ENCODE results near the gene ZNF385D. TPM values are rescaled to one million over a fixed set of nuclear protein-coding genes. Genes with fewer than 3 reads are reported as not detected.
A peak's percentile ranks its signal among the peaks of the same experiment; 100 is the strongest.

Gene ZNF385D
- total RNA-seq, 1 experiment from 2014 or later: not detected

GRCh38 chr3:21705769-21706168, 45.2 kb downstream of the ZNF385D start:
- intact Hi-C loops (cut with micrococcal nuclease; ENCODE audit: unreplicated experiment): no loop called here
- Mint-ChIP-seq H3K9me3 (ENCODE audit: low read depth, unreplicated experiment) (peaks cover 5% of the 10 kb centered on the region), H3K4me1 (ENCODE audit: low read depth, unreplicated experiment) (peaks cover 20% of the 10 kb centered on the region), H3K27me3 (ENCODE audit: unreplicated experiment) (no peaks in the 10 kb centered on the region), H3K27ac (ENCODE audit: unreplicated experiment) (peak overlapping the region; percentile 30), H3K36me3 (ENCODE audit: insufficient read depth, unreplicated experiment) (no peaks in the 10 kb centered on the region), H3K4me3 (ENCODE audit: low read depth, unreplicated experiment) (no peak overlapping the region)
- no TSS peak for BruUV-seq (replicated peaks)
- DNase-seq: peak; percentile 73
- TF ChIP-seq CTCF (IDR thresholded peaks at IDR 0.05; ENCODE audit: unreplicated experiment): no peak
- CTCF ChIA-PET: interaction anchor here (0.8 to 1.8 kb wide), 2 partner anchors 11 to 13 kb away, joined by 3 to 5 read pairs; no protein-coding TSS in a partner anchor

- Mint-ChIP-seq H3K27ac (ENCODE audit: unreplicated experiment) (no peak overlapping the region), H3K4me3 (ENCODE audit: low read depth, unreplicated experiment) (no peak overlapping the region), H3K4me1 (ENCODE audit: low read depth, unreplicated experiment) (peaks cover 20% of the 10 kb centered on the region), H3K36me3 (ENCODE audit: insufficient read depth, unreplicated experiment) (no peaks in the 10 kb centered on the region), H3K27me3 (ENCODE audit: unreplicated experiment) (no peaks in the 10 kb centered on the region), H3K9me3 (ENCODE audit: low read depth, unreplicated experiment) (peaks cover 5% of the 10 kb centered on the region)
- no peak for DNase-seq
- no peak for TF ChIP-seq CTCF (IDR thresholded peaks at IDR 0.05; ENCODE audit: unreplicated experiment)
- intact Hi-C loops (cut with micrococcal nuclease; ENCODE audit: unreplicated experiment): no loop called here
- CTCF ChIA-PET: interaction anchor here (0.6 kb wide), 1 partner anchor 41 kb away, joined by 5 read pairs; no protein-coding TSS in a partner anchor
- BruUV-seq (replicated peaks): no TSS peak
Measured at GRCh38 chr3:21704796-21705195, 46.2 kb downstream of the ZNF385D start.

DNA sequence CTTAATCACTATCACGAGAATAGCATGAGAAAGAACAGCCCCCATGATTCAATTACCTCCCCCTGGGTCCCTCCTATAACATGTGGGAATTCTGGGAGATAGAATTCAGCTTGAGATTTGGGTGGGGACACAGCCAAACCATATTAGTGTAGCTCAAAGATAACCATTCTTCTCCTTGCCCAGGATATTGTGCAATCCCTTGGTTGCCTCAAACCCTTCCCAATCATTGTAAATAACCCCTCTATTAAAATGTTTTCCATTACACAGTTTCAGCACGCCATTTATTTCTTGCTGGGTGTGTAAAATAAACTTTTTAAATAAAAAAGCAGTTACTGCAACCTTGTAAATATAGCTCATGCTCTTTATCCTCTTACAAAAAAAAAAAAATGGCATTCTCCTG, 47.7 kb downstream of the ZNF385D start:
- Mint-ChIP-seq H3K4me1 (ENCODE audit: low read depth, unreplicated experiment) (peaks cover 20% of the 10 kb centered on the region), H3K27ac (ENCODE audit: unreplicated experiment) (no peak overlapping the region), H3K4me3 (ENCODE audit: low read depth, unreplicated experiment) (no peak overlapping the region), H3K9me3 (ENCODE audit: low read depth, unreplicated experiment) (peaks cover 5% of the 10 kb centered on the region), H3K27me3 (ENCODE audit: unreplicated experiment) (no peaks in the 10 kb centered on the region), H3K36me3 (ENCODE audit: insufficient read depth, unreplicated experiment) (no peaks in the 10 kb centered on the region)
- no peak for TF ChIP-seq CTCF (IDR thresholded peaks at IDR 0.05; ENCODE audit: unreplicated experiment)
- intact Hi-C loops (cut with micrococcal nuclease; ENCODE audit: unreplicated experiment): no loop called here
- DNase-seq: no peak
- CTCF ChIA-PET: no interaction called here
- no TSS peak for BruUV-seq (replicated peaks)

DNA sequence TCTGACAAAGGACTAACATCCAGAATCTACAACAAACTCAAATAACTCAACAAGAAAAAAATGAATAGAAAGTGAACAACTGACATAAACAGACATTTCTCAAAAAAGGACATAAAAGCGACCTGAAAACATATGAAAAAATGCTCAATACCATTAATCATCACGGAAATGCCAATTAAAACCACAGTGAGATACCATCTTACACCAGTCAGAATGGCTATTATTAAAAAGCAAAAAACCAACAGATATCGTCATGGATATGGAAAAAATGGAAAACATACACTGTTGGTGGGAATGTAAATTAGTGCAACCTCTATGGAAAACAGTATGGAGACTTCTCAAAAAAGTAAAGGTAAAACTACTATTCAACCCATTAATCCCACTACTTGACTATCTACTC, 53.3 kb downstream of the ZNF385D start:
- Mint-ChIP-seq H3K9me3 (ENCODE audit: low read depth, unreplicated experiment) (peaks cover 2% of the 10 kb centered on the region), H3K4me1 (ENCODE audit: low read depth, unreplicated experiment) (no peaks in the 10 kb centered on the region), H3K27ac (ENCODE audit: unreplicated experiment) (no peak overlapping the region), H3K27me3 (ENCODE audit: unreplicated experiment) (no peaks in the 10 kb centered on the region), H3K36me3 (ENCODE audit: insufficient read depth, unreplicated experiment) (no peaks in the 10 kb centered on the region), H3K4me3 (ENCODE audit: low read depth, unreplicated experiment) (no peak overlapping the region)
- no peak for TF ChIP-seq CTCF (IDR thresholded peaks at IDR 0.05; ENCODE audit: unreplicated experiment)
- DNase-seq: no peak
- CTCF ChIA-PET: no interaction called here
- BruUV-seq (replicated peaks): no TSS peak
- intact Hi-C loops (cut with micrococcal nuclease; ENCODE audit: unreplicated experiment): no loop called here
